Hematopoietic multipotent progenitor cell treated with erythropoietin and hydrocortisone succinate and interleukin-3 and kit ligand, for 17 days (in vitro differentiated cells): Measurements from ENCODE around the gene STK4.

Source experiments
- DNase-seq: peaks from one replicate; pipeline ENCODE4 v3.0.0-alpha.2; 2015; ENCODE audit warnings: low spot score

The STK4 gene

GRCh38 chr20:45112754-45113153 is 146.4 kb downstream of the STK4 start:
- DNase-seq, result no peak

GRCh38 chr20:45113865-45114264 is 147.6 kb downstream of the STK4 start:
- DNase-seq, result no peak

- no peak for DNase-seq
Observed at GRCh38 chr20:45114465-45115385, 148.4 kb downstream of the STK4 start, which contains the start of gene WFDC5. TSS of gene WFDC5 (minus strand) at chr20:45115174. CDS start at chr20:45115083, 91 bp downstream.

DNA sequence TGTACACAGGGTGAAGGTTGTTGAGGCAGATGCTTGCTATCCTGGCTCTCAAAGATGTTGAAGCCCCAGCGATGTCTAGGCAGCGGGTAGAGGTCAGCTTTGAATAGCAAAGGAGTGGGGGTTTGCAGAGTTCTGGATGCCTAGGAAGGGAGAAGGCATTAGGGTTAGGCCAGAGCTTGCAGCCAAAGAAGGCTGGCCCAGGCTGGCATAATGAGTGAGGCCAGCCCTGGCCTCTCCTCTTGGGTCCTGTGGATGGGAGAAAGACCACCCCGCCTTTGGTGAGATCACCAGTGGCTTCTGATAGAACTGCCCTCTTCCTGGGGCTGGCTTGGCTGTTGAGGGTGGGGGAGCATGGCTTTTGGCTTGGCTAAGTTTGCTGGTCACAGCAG is 149.1 kb downstream of the STK4 start:
- no peak for DNase-seq

GRCh38 chr20:45115829-45116228 is 149.5 kb downstream of the STK4 start:
- DNase-seq, result no peak

DNA sequence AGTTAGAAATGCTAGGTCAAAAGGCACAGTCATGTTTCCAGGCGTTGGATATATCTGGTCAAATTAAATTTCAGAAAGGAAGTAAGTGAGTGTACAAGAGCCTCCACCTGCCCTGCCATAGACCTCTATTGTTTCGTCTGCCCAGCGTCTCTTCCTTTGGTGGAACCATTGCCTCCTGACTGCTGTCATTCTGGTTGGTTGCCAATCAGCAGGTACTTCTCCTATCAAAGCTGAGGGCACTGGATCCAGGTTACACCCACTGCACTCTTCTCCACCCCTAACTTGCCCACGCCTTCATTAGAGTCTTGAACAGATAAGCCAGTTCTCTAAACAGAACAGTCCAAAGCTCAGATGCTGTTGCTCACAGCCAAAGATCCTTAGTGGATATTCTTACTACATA is 151.3 kb downstream of the STK4 start:
- no peak for DNase-seq

GRCh38 chr20:45118028-45118427 is 151.7 kb downstream of the STK4 start:
- DNase-seq, result no peak

GRCh38 chr20:45119556-45120266 is 153.4 kb downstream of the STK4 start:
- no peak for DNase-seq

DNA sequence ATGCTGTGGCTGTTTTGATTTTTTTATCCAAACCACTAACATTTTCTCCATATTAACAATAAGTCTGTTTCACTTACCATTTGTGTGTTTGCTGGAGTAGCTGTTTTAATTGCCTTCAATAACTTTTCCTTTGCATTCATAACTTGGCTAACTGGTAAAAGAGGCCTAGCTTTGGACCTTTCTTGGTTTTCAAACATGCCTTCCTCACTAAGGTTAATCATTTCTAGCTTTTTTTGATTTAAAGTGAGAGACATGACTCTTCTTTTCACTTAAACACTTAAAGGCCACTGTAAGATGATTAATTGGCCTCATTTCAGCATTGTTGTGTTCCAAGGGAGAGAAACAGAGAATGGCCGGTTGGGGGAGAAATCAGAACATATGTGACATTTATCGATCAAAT is 155.1 kb downstream of the STK4 start:
- DNase-seq, result no peak

DNA sequence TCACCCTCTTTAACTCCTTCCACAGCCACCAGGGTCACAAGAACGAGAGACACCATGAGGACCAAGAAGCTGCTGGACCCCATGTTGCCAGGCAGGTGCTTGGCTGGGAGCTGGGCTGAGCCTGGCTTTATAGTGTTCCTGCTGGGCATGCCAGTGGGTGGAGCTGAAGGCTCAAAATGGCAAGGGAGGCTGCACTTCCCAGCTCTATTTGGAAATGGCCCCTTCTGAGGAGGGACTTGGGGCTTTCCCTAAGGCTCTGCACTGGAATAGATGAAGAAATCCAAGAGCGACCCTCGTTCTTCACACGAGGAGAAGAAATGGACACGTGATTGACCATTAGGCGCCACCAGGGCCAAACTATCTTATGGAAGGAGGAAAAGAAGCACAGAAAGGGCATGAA is 158.1 kb downstream of the STK4 start, which contains the start of gene WFDC12:
WFDC12 (minus strand) TSS at position 101 of the 400 bp plus-strand sequence; CDS start at position 83, 18 bp downstream.
- no peak for DNase-seq

DNA sequence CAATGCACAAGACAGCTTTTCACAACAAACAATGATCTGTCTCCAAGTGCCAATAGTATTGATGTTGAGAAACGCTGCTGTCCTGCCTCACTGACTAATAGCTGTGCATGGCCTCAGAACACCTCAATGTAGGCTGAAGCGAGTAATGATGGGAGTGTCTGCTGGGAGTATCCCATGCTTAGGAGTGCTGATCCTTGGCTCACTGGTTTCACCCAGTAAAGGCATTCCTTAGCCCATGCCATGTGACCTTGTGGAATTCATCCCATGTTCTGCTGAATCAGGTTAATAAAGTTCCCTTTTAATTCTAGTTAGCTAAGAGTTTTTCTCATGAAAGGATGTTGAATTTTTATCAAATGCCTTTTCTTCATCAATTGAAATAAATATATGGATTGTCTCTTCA is 161.8 kb downstream of the STK4 start:
- DNase-seq, result no peak
